GM12874 (cell line): Measurements from ENCODE around the gene MYL12B.

Experiments used
- TF ChIP-seq, protein P1 (sequence below): IDR thresholded peaks from 2 replicates; pipeline ENCODE4 v1.5.1; 2011; ENCODE audit warnings: low read depth, mild to moderate bottlenecking, control low read depth, low read length, moderate library complexity; ENCODE audit not compliant: insufficient read depth

Gene MYL12B

DNA sequence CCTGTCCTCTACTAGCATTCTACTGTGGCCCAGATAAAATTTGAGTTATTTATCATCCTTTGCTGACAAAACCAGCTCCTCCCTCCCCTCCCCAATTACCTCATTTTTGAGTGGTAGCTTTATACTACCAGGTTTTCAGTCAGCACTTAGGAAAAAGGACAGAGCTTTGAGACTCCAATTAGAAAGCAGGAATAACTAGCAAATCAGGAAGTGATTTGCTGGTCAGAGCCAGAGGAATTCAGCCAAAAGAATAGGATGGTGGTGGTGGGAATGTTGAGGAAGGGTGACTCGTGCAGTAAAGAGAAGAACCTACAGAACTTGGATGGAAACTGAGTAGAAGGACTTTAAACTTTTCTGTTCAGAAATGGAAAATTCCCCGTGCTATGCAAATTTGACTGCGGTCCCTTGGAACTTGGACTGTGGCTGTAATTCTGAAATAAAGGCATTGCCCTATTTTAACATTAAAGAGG, 3.7 kb downstream of the MYL12B start:
- TF ChIP-seq, protein P1, sequence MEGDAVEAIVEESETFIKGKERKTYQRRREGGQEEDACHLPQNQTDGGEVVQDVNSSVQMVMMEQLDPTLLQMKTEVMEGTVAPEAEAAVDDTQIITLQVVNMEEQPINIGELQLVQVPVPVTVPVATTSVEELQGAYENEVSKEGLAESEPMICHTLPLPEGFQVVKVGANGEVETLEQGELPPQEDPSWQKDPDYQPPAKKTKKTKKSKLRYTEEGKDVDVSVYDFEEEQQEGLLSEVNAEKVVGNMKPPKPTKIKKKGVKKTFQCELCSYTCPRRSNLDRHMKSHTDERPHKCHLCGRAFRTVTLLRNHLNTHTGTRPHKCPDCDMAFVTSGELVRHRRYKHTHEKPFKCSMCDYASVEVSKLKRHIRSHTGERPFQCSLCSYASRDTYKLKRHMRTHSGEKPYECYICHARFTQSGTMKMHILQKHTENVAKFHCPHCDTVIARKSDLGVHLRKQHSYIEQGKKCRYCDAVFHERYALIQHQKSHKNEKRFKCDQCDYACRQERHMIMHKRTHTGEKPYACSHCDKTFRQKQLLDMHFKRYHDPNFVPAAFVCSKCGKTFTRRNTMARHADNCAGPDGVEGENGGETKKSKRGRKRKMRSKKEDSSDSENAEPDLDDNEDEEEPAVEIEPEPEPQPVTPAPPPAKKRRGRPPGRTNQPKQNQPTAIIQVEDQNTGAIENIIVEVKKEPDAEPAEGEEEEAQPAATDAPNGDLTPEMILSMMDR = no peak

DNA sequence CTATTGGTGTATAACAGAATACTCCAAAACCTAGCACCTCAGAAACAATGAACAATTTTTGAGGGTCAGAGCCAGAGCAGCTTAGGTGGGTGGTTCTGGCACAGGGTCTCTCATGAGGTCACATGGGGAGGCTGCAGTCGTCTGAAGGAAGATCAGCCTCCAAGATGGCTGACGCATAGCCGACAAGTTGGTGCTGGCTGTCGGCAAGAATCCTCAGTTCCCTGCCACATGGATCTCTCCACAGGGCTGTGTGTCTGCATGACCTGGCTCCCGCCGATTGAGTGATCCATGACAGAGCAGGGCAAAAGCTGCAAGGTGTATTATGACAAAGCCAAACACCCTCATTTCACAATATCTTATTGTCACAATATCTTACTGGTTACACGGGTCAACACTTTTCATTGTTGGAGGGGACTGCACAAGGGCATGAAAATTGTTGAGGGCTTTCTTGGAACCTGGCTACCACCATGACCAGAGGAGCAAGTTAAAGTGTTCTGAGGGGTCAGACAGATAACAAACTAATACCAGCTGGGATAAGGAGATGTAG, 4.2 kb downstream of the MYL12B start:
- TF ChIP-seq, protein P1 = no peak

DNA sequence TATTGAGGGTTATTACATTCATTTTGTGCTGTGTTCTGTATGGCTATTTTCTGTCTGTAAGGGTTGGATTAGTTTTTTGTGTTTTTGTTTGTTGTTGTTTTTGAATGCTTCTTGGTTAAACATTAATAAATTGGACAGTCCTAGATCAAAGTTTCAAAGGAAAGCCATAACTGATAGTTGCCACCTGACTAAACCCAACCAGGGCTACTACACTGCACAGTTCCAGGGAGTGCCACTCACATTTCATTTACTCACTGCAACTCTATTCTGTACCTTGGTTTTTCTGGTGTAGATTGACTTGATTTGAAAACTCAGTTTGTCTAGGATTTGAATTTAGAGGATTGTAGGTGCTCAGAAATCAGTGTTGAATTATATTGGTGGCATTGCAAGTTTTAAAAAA, 6.4 kb downstream of the MYL12B start:
- TF ChIP-seq, protein P1 = no peak

DNA sequence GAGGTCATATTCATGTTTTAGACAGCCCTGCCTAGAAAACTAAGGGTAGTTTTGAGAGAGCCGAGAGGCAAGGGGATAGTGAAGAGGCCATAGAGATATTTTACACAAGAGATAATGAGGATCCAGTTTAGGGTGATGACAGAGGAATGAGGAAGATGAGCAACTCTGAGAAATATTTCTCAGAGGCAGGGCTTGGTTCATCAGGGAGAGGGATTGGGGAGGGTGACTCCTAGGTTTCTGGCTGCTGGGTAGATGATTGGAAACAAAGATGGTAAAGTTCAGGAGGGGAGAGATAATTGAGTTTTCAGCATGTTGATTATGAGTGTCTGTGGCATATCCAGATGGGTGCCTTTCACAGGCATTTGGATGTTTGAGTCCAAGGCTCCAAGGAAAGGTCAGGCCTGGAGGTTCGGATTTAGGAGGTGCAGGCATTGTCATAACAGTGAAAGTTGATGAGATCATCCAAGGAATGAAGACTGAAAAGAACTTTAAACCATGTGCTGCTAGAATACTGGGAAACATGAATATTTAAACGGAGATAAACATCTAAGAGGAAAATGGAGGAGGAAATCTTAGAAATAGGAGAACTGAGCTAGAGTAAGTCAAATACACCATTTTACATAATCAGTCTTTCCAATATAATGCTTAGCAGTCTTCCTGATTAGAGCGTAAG, 7.4 kb downstream of the MYL12B start:
- TF ChIP-seq, protein P1 = no peak

DNA sequence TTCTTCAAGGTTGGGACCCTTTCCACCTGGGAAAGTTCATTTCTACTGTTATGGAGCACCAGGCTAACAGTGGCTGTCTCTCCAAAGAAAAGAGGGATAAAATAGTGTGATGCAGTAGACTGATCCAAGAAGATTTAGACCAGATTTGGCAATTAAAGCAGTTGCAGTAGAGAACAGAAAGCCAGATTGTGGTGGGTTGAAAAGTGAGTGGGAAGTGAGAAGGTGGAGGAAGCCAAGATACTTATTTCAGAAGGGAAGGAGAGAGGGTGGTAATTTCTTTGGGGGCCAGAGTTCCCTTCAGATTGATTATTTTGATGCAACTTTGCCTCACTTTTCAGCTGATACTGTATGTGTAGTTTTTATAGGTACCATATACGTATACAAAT, 8.0 kb downstream of the MYL12B start:
- TF ChIP-seq, protein P1 = no peak

DNA sequence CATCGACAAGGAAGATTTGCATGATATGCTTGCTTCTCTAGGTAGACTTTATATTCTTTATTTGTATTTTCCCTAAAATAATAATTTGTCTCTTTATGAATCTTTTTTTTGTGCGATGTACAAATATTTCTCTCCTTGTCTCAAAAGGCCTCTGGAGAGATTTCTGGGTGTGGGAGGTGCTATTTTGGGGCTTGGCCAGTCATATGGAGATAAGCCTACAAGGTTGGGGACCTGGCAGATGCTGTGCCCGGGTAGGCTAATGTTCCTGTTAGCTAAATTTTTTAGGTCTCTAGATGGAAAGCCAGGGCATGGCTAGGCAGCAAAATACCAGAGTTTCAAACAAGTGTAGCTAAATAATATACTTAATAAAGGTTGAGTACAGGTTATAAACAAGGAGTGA, 11.1 kb downstream of the MYL12B start:
- TF ChIP-seq, protein P1 = no peak

DNA sequence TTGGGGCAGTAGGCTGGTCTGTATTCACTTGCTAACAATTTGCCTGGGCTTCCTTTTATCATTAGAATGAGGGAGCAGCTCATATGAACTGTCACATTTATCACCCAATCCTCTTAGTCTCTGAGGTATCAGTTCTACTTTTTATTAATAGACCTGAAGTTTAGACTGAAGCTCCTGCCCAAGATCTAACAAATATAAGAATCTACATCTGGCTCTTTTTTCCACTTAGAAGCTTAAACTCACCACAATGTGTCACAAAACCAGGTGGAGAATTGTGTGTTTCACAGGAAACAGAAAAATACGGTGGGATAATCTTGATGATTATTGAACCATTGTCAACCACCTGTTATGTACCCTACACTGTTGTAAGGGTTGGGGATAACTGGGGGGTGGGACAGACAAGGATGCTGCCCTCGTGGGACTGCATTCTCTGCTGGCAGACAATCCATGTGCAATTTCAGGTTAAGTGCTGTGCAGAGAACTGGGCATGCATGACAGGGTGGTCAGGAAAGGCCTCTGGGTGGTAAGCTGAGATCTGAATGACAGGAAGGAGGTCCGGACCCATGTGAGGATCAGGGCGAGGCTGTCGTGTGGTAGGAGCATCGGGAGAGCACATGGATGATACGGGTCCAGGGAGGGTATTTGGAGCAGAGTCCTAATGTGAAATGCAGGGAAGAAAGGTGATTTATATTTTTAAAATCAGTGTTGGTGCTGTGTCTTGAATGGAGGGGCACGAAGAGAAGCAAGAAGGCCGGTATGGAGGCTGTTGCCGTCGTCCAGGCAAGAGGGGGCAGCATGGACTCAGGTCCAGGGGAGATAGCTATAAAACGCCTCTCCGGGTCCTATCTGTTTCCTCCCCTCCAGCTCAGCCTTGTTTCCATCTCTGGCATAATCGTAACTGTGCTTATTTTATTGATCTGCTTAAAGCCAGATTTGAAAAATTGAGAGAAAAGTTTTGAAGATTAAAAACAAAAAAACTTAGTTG, 17.6 kb downstream of the MYL12B start:
- TF ChIP-seq, protein P1 = no peak
